ENCODE measurements around the gene GYG1. TPM values are rescaled to one million over a fixed set of nuclear protein-coding genes. Genes with fewer than 3 reads are reported as not detected.

Gene GYG1
- total RNA-seq, 1 donor from 2014 or later, result 48.1 TPM

DNA sequence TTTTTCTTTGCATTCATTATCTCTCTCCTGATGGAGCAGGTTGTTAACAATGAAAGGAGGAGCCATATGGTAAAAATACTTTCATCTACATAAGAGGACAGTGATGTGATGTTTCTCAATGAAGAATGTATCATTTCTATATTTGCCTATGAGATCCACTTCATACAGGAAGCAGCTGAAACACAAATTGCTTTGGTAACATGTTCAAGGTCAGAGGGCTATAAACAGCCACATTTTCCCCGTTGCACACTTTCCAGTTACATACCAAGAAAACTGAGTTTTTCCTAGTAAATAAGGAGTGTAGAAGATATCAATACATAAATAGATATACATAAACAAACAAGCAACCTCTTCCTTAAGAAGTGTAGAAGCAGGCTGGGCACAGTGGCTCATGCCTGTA is 32.6 kb upstream of the GYG1 start:
- no peak for DNase-seq (ENCODE audit: low spot score)
- TF ChIP-seq, protein P1, sequence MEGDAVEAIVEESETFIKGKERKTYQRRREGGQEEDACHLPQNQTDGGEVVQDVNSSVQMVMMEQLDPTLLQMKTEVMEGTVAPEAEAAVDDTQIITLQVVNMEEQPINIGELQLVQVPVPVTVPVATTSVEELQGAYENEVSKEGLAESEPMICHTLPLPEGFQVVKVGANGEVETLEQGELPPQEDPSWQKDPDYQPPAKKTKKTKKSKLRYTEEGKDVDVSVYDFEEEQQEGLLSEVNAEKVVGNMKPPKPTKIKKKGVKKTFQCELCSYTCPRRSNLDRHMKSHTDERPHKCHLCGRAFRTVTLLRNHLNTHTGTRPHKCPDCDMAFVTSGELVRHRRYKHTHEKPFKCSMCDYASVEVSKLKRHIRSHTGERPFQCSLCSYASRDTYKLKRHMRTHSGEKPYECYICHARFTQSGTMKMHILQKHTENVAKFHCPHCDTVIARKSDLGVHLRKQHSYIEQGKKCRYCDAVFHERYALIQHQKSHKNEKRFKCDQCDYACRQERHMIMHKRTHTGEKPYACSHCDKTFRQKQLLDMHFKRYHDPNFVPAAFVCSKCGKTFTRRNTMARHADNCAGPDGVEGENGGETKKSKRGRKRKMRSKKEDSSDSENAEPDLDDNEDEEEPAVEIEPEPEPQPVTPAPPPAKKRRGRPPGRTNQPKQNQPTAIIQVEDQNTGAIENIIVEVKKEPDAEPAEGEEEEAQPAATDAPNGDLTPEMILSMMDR (IDR thresholded peaks at IDR 0.05), result no peak
- no peak overlapping the region for H3K4me3 Mint-ChIP-seq (ENCODE audit: unreplicated experiment)
- H3K27ac Mint-ChIP-seq (ENCODE audit: unreplicated experiment), result no peak overlapping the region
- H3K36me3 Mint-ChIP-seq (ENCODE audit: low read depth), result no peaks in the 10 kb centered on the region
- no peaks in the 10 kb centered on the region for H3K9me3 Mint-ChIP-seq (ENCODE audit: low read depth)
- no peaks in the 10 kb centered on the region for H3K27me3 Mint-ChIP-seq (ENCODE audit: low read depth)
- H3K4me1 Mint-ChIP-seq (ENCODE audit: low read depth), result peaks cover 25% of the 10 kb centered on the region

DNA sequence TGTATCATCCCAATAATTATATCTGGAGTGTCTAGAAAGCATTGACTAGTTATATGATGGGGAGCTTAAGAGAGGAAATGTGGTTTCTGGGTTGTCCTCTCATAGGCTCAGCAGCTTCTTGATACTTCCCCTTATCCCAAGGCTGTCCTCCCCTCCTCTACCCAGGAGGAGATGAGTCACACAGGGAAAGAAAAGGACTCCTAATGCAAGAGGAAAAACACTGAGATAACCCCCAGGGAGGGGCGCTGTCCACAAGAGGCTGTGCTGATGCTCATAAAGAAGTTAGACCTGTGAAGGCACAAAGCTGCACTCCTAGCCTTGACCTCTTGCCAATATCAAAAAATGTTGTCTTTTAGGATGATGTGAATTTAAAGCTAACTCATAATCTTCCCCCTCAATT is 28.8 kb upstream of the GYG1 start:
- Mint-ChIP-seq H3K4me1 (ENCODE audit: low read depth) (peaks cover 2% of the 10 kb centered on the region), H3K9me3 (ENCODE audit: low read depth) (no peaks in the 10 kb centered on the region), H3K36me3 (ENCODE audit: low read depth) (no peaks in the 10 kb centered on the region), H3K4me3 (ENCODE audit: unreplicated experiment) (no peak overlapping the region), H3K27me3 (ENCODE audit: low read depth) (no peaks in the 10 kb centered on the region), H3K27ac (ENCODE audit: unreplicated experiment) (no peak overlapping the region)
- TF ChIP-seq, protein P1 (IDR thresholded peaks at IDR 0.05), result peak; percentile 60
- DNase-seq (ENCODE audit: low spot score), result no peak

DNA sequence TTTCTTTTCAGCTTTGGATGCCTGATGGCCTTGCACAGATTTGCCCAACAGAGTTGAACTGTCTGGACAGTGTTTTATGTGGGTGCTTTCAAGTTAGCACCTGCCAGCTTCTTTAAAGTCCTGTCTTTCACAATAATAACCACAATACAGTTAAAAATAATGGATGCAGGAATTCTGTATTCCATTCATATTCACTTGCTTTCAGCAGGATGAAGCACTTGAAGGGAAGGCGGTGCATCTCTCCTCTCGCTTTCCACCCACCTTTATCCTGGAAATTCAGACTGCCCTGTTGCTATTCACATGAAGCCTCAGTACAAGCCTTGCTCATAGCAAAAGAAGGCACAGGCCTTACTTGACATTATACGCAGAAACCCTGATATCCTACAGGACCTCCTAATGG is 26.5 kb upstream of the GYG1 start:
- H3K27me3 Mint-ChIP-seq (ENCODE audit: low read depth), result no peaks in the 10 kb centered on the region
- H3K4me3 Mint-ChIP-seq (ENCODE audit: unreplicated experiment), result no peak overlapping the region

DNA sequence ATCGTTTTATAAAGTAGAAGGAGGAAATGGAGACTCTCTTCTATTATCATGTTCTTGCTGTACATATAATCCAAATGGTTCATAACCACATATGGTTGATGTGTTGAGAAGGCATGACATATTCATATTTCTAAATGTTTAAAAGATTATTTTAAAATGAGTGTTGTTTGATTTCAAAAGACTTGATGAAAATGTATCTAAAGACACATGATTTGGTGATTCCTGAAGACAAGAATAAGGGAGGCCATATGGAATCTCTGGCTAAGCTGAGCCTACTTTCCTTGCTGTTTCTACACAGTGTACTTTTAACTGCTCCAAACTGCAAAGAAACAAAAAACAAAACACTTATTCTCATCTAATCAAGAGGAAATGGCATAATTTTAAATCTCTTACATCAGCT is 23.0 kb upstream of the GYG1 start:
- Mint-ChIP-seq H3K4me1 (ENCODE audit: low read depth) (peaks cover 7% of the 10 kb centered on the region), H3K4me3 (ENCODE audit: unreplicated experiment) (no peak overlapping the region), H3K27me3 (ENCODE audit: low read depth) (no peaks in the 10 kb centered on the region), H3K36me3 (ENCODE audit: low read depth) (no peaks in the 10 kb centered on the region), H3K9me3 (ENCODE audit: low read depth) (no peaks in the 10 kb centered on the region), H3K27ac (ENCODE audit: unreplicated experiment) (no peak overlapping the region)
- TF ChIP-seq, protein P1 (IDR thresholded peaks at IDR 0.05), result no peak
- no peak for DNase-seq (ENCODE audit: low spot score)

More for the DNA sequence above, 26.5 kb upstream of the GYG1 start:
- H3K9me3 Mint-ChIP-seq (ENCODE audit: low read depth), result no peaks in the 10 kb centered on the region
- H3K27ac Mint-ChIP-seq (ENCODE audit: unreplicated experiment), result no peak overlapping the region
- TF ChIP-seq, protein P1 (IDR thresholded peaks at IDR 0.05), result no peak
- H3K36me3 Mint-ChIP-seq (ENCODE audit: low read depth), result no peaks in the 10 kb centered on the region
- no peak for DNase-seq (ENCODE audit: low spot score)
- peaks cover 2% of the 10 kb centered on the region for H3K4me1 Mint-ChIP-seq (ENCODE audit: low read depth)

DNA sequence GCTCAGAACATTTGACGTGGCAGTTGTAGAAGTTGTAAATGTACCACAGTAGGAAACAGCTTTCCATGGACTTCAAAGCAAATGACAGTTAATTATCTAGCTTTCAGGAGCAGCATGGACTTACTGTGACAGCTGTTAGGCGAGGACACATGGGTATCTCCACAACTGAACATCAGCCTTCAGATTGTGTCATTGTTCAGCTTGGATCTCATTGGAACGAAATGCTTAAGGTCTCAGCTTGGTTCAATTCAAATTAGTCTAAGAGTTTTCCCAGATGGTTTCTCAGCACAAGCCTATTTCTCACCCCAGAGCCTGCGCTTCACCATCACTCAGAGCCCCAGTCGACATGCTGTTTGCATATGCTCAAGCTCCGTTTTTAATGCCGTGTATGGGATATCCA is 21.1 kb upstream of the GYG1 start:
- H3K4me3 Mint-ChIP-seq (ENCODE audit: unreplicated experiment), result no peak overlapping the region
- TF ChIP-seq, protein P1 (IDR thresholded peaks at IDR 0.05), result no peak
- H3K4me1 Mint-ChIP-seq (ENCODE audit: low read depth), result peaks cover 10% of the 10 kb centered on the region
- H3K36me3 Mint-ChIP-seq (ENCODE audit: low read depth), result no peaks in the 10 kb centered on the region
- DNase-seq (ENCODE audit: low spot score), result no peak
- no peaks in the 10 kb centered on the region for H3K27me3 Mint-ChIP-seq (ENCODE audit: low read depth)
- H3K27ac Mint-ChIP-seq (ENCODE audit: unreplicated experiment), result no peak overlapping the region
- no peaks in the 10 kb centered on the region for H3K9me3 Mint-ChIP-seq (ENCODE audit: low read depth)

All from chondrocyte (in vitro differentiated cells).